ENCODE data around the gene GTF3C4. TPM values are rescaled to one million over a fixed set of nuclear protein-coding genes. Genes with fewer than 3 reads are reported as not detected.
"Not testable (repeated sequence)": the region's sequence is repeated elsewhere in the genome, so short reads cannot be mapped to it uniquely, and the experiment has no call there.

GTF3C4 gene
- polyA plus RNA-seq, 1 of the 3 experiments (the other 2 are of a cell fraction), result 2.8 TPM

GRCh38 chr9:132710333-132710732 lies 40.1 kb downstream of the GTF3C4 start:
- POLR2A ChIA-PET, result no interaction called here
- no peaks in the 10 kb centered on the region for H3K4me1 ChIP-seq (ENCODE audit: control insufficient read depth in 1 of 2, insufficient read depth in 2 of 2, low read depth in 1 of 2, low read length in 1 of 2)
- no peaks in the 10 kb centered on the region for H3K36me3 ChIP-seq (replicated peaks in 1 of 2; ENCODE audit: control insufficient read depth in 1 of 2, insufficient read depth in 2 of 2, low read length in 1 of 2)
- no peak for DNase-seq
- H3K27me3 ChIP-seq (ENCODE audit: insufficient read depth), result peaks cover 5% of the 10 kb centered on the region; the same call in 1 of the 2 replicates
- CTCF ChIA-PET, result interaction anchor here (1.2 kb wide), 1 partner anchor 22 kb away, joined by 3 read pairs; no protein-coding TSS in a partner anchor
- H3K4me3 ChIP-seq (ENCODE audit: low read depth in 2 of 2, low read length in 1 of 2), result no peak overlapping the region
- TF ChIP-seq CHD2 (IDR thresholded peaks at IDR 0.05; ENCODE audit: low read length, partially characterized antibody), result no peak
- no peak for TF ChIP-seq RFX5 (IDR thresholded peaks at IDR 0.05; ENCODE audit: low read length)
- TF ChIP-seq SIN3A (IDR thresholded peaks at IDR 0.05; ENCODE audit: borderline replicate concordance, low read depth, low read length), result no peak
- no peak for TF ChIP-seq FOSL2 (IDR thresholded peaks at IDR 0.05; ENCODE audit: borderline replicate concordance, low read depth)
- TF ChIP-seq USF1 (IDR thresholded peaks at IDR 0.05; ENCODE audit: borderline replicate concordance, low read depth), result no peak
- TF ChIP-seq IRF3 (IDR thresholded peaks at IDR 0.05; ENCODE audit: low read depth, low read length), result no peak
- TF ChIP-seq GABPA (IDR thresholded peaks at IDR 0.05; ENCODE audit: low read depth), result no peak
- no peak for TF ChIP-seq EP300 (IDR thresholded peaks at IDR 0.05; ENCODE audit: borderline replicate concordance in 1 of 2, low read depth in 1 of 2, low read length in 1 of 2)
- no peak for TF ChIP-seq JUND (IDR thresholded peaks at IDR 0.05)
- TF ChIP-seq ZBTB33 (IDR thresholded peaks at IDR 0.05; ENCODE audit: borderline replicate concordance, low read depth), result no peak
- TF ChIP-seq EZH2phosphoT487 (IDR thresholded peaks at IDR 0.05; ENCODE audit: borderline replicate concordance, low read depth), result no peak
- TF ChIP-seq MXI1 (IDR thresholded peaks at IDR 0.05; ENCODE audit: low read depth, low read length), result no peak
- no peak for TF ChIP-seq GATA2 (CRISPR knock-in tag; IDR thresholded peaks at IDR 0.05)
- no peak for TF ChIP-seq RCOR1 (IDR thresholded peaks at IDR 0.05; ENCODE audit: low read length)
- TF ChIP-seq MAX (IDR thresholded peaks at IDR 0.05; ENCODE audit: low read depth), result no peak
- no peak for TF ChIP-seq REST (IDR thresholded peaks at IDR 0.05; ENCODE audit: low read depth, low read length)
- TF ChIP-seq CTCF (IDR thresholded peaks at IDR 0.05), result no peak
- no peak for TF ChIP-seq ELF1 (IDR thresholded peaks at IDR 0.05)
- TF ChIP-seq RXRA (IDR thresholded peaks at IDR 0.05; ENCODE audit: borderline replicate concordance, low read depth), result no peak
- H3F3A ChIP-seq (replicated peaks; ENCODE audit: insufficient read depth), result no peaks in the 10 kb centered on the region
- no peak overlapping the region for H3K4me2 ChIP-seq
- WGBS (ENCODE audit: low lambda C conversion rate), result 80% methylated on average over 6 of the region's 6 CpGs
- no peak overlapping the region for H3K9ac ChIP-seq
- H3K79me2 ChIP-seq (ENCODE audit: insufficient read depth), result no peaks in the 10 kb centered on the region
- no peak overlapping the region for H3K27ac ChIP-seq (ENCODE audit: low read depth in 2 of 2, low read length in 1 of 2)
- H3K9me2 ChIP-seq, result no peaks in the 10 kb centered on the region
- no peak overlapping the region for H2AFZ ChIP-seq (ENCODE audit: low read depth)
- no peaks in the 10 kb centered on the region for H4K20me1 ChIP-seq (ENCODE audit: insufficient read depth)
- no peaks in the 10 kb centered on the region for H3K9me3 ChIP-seq

GRCh38 chr9:132711152-132711551 lies 40.9 kb downstream of the GTF3C4 start:
- H3F3A ChIP-seq (replicated peaks; ENCODE audit: insufficient read depth); H3K79me2 ChIP-seq (ENCODE audit: insufficient read depth); H3K9me2 ChIP-seq; H3K4me2 ChIP-seq; H4K20me1 ChIP-seq (ENCODE audit: insufficient read depth); H3K4me1 ChIP-seq (ENCODE audit: control insufficient read depth in 1 of 2, insufficient read depth in 2 of 2, low read depth in 1 of 2, low read length in 1 of 2); H3K9me3 ChIP-seq; H2AFZ ChIP-seq (ENCODE audit: low read depth); POLR2A ChIA-PET; H3K4me3 ChIP-seq (ENCODE audit: low read depth in 2 of 2, low read length in 1 of 2); H3K36me3 ChIP-seq (replicated peaks in 1 of 2; ENCODE audit: control insufficient read depth in 1 of 2, insufficient read depth in 2 of 2, low read length in 1 of 2); H3K27me3 ChIP-seq (ENCODE audit: insufficient read depth); H3K27ac ChIP-seq (ENCODE audit: low read depth in 2 of 2, low read length in 1 of 2); H3K9ac ChIP-seq; DNase-seq: not testable (repeated sequence)
- WGBS (ENCODE audit: low lambda C conversion rate), result 64% methylated on average over 5 of the region's 5 CpGs
- CTCF ChIA-PET, result interaction anchor here (0.7 kb wide), 1 partner anchor 77 kb away, joined by 3 read pairs; no protein-coding TSS in a partner anchor
